Sigmoid colon (tissue), 4 donors: ENCODE measurements around the gene CLECL1.

ENCODE experiments used
- EP300 ChIP-seq, 4 donors: sonication (generic); formaldehyde crosslinking; IDR thresholded peaks; one replicate each; pipeline ENCODE4 v1.6.1; 2017; ENCODE audit warnings: antibody characterized with exemption in 4 of 4
- TF ChIP-seq, protein P1 (sequence below), 4 experiments: fragments of 450-650 bp in 3 of 4; fragments of 200-600 bp in 1 of 4; IDR thresholded peaks; one replicate each; pipeline ENCODE4 v1.5.1; 2016 to 2019; ENCODE audit warnings: antibody characterized with exemption in 4 of 4, mild to moderate bottlenecking in 3 of 4, moderate library complexity in 2 of 4

DNA sequence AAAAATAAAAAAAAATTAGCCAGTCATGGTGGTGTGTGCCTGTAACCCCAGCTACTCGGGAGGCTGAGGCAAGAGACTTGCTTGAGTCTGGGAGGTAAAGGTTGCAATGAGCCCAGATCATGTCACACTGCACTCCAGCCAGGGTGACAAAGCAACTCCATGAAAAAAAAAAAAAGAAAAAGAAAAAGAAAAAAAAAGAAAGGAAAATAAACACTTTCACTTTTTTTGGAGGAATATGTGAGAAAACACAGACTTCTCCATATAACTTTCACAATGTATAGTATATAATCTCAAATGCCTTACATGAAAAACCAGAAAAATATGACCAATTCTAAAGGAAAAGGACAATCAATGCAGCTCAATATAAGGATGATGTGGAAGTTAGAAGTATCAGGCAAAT lies 8.9 kb downstream of the CLECL1 start:
- TF ChIP-seq, protein P1, sequence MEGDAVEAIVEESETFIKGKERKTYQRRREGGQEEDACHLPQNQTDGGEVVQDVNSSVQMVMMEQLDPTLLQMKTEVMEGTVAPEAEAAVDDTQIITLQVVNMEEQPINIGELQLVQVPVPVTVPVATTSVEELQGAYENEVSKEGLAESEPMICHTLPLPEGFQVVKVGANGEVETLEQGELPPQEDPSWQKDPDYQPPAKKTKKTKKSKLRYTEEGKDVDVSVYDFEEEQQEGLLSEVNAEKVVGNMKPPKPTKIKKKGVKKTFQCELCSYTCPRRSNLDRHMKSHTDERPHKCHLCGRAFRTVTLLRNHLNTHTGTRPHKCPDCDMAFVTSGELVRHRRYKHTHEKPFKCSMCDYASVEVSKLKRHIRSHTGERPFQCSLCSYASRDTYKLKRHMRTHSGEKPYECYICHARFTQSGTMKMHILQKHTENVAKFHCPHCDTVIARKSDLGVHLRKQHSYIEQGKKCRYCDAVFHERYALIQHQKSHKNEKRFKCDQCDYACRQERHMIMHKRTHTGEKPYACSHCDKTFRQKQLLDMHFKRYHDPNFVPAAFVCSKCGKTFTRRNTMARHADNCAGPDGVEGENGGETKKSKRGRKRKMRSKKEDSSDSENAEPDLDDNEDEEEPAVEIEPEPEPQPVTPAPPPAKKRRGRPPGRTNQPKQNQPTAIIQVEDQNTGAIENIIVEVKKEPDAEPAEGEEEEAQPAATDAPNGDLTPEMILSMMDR (IDR thresholded peaks at IDR 0.05), result no peak
- TF ChIP-seq EP300 (IDR thresholded peaks at IDR 0.05), result no peak
